Vagina (tissue), 2 donors: ENCODE data around the gene DNAH9.
"Not testable (repeated sequence)": the region's sequence is repeated elsewhere in the genome, so short reads cannot be mapped to it uniquely, and the experiment has no call there.

ENCODE experiments used
- POLR2A ChIP-seq, 2 donors: fragments of 450-650 bp; IDR thresholded peaks; one replicate each; pipeline ENCODE4 v1.6.1; 2017; ENCODE audit warnings: antibody characterized with exemption in 2 of 2, mild to moderate bottlenecking in 2 of 2, moderate library complexity in 2 of 2
- POLR2AphosphoS5 ChIP-seq, 2 donors: sonication (generic); formaldehyde crosslinking; IDR thresholded peaks; one replicate each; pipeline ENCODE4 v1.9.0; 2017; ENCODE audit warnings: antibody characterized with exemption in 2 of 2, mild to moderate bottlenecking in 2 of 2, low read depth in 1 of 2; ENCODE audit not compliant: insufficient read depth in 1 of 2
- TF ChIP-seq, protein P1 (sequence below), 3 experiments: fragments of 450-650 bp in 2 of 3; fragments of 200-600 bp in 1 of 3; sonication (generic) in 1 of 3; IDR thresholded peaks; one replicate each; pipeline ENCODE4 v1.5.1; 2017 to 2019; ENCODE audit warnings: antibody characterized with exemption in 3 of 3, mild to moderate bottlenecking in 2 of 3, moderate library complexity in 2 of 3

GRCh38 chr17:11943086-11943485 is 344.8 kb downstream of the DNAH9 start:
- TF ChIP-seq, protein P1, sequence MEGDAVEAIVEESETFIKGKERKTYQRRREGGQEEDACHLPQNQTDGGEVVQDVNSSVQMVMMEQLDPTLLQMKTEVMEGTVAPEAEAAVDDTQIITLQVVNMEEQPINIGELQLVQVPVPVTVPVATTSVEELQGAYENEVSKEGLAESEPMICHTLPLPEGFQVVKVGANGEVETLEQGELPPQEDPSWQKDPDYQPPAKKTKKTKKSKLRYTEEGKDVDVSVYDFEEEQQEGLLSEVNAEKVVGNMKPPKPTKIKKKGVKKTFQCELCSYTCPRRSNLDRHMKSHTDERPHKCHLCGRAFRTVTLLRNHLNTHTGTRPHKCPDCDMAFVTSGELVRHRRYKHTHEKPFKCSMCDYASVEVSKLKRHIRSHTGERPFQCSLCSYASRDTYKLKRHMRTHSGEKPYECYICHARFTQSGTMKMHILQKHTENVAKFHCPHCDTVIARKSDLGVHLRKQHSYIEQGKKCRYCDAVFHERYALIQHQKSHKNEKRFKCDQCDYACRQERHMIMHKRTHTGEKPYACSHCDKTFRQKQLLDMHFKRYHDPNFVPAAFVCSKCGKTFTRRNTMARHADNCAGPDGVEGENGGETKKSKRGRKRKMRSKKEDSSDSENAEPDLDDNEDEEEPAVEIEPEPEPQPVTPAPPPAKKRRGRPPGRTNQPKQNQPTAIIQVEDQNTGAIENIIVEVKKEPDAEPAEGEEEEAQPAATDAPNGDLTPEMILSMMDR (IDR thresholded peaks at IDR 0.05) = not testable (repeated sequence)
- not testable (repeated sequence) for TF ChIP-seq POLR2A (IDR thresholded peaks at IDR 0.05); POLR2AphosphoS5 (IDR thresholded peaks at IDR 0.05; ENCODE audit: insufficient read depth in 1 of 2, low read depth in 1 of 2)
